HCT116 (cell line): Measurements from ENCODE around the gene DDAH1. TPM values are rescaled to one million over a fixed set of nuclear protein-coding genes. Genes with fewer than 3 reads are reported as not detected.

Source experiments
- ATAC-seq: fragments of 200-7000 bp; cut with Tn5 transposase; 2 replicates; pipeline ENCODE4 v1.9.1; 2020; ENCODE audit warnings: mild to moderate bottlenecking, moderate library complexity
- BruUV-seq: library from RNA; stranded (reverse); fragments of 400-500 nt; replicated peaks from 2 replicates; lab custom pipeline; 2021; lab: Mats Ljungman, UMichigan
- CTCF ChIA-PET: fragments of 300-600 bp; sonication (Branson Sonifier 250); formaldehyde crosslinking; loops from one replicate; lab custom pipeline; 2021; ENCODE audit warnings: antibody characterized with exemption; lab: Charles Lee
- POLR2A ChIA-PET: fragments of 300-600, 350-600 bp; sonication (Branson Sonifier 250); formaldehyde crosslinking; loops from one replicate; lab custom pipeline; 2021; ENCODE audit warnings: antibody characterized with exemption; lab: Charles Lee
- RAD21 ChIA-PET, 2 experiments: fragments of 300-600 bp; sonication (Branson Sonifier 250); formaldehyde crosslinking; loops; one replicate each; lab custom pipeline; 2023; ENCODE audit warnings: low total read pairs in 2 of 2; ENCODE audit not compliant: uncharacterized antibody in 2 of 2, unreplicated experiment in 2 of 2, low non-redundant PET in 1 of 2; lab: Charles Lee
- DNase-seq: peaks from one replicate; pipeline ENCODE4 v3.0.0-alpha.2; 2010; ENCODE audit warnings: low read depth, low spot score
- H2AFZ ChIP-seq: fragments of 200-600 bp; shearing (Covaris generic), sonication (generic); 2 replicates; pipeline ENCODE4 v1.6.1; 2017; ENCODE audit warnings: low read depth, mixed run types, mixed read lengths, antibody characterized with exemption, low read length; ENCODE audit not compliant: poor library complexity, severe bottlenecking
- H3K27ac ChIP-seq: 2 replicates; pipeline ENCODE4 v1.5.1; 2012; ENCODE audit warnings: low read depth, low read length
- H3K27me3 ChIP-seq: fragments of 200-600 bp; sonication (generic); 2 replicates; pipeline ENCODE4 v1.6.1; 2016; ENCODE audit warnings: mixed run types, low read length, mixed read lengths; ENCODE audit not compliant: insufficient read depth
- H3K36me3 ChIP-seq, 2 experiments: fragments of 200-500 bp in 1 of 2; fragments of 200-600 bp in 1 of 2; sonication (Bioruptor generic) in 1 of 2; sonication (generic) in 1 of 2; 2 replicates each; pipeline versions ENCODE4 v1.5.1 to v1.6.1; 2014 to 2016; ENCODE audit warnings: low read length in 2 of 2, inconsistent platforms in 1 of 2, mixed read lengths in 1 of 2, mixed run types in 1 of 2; ENCODE audit not compliant: insufficient read depth in 2 of 2, control insufficient read depth in 1 of 2
- H3K4me1 ChIP-seq, 2 experiments: fragments of 200-600 bp in 1 of 2; sonication (generic) in 1 of 2; 2 replicates each; pipeline versions ENCODE4 v1.5.1 to v1.6.1; 2012 to 2017; ENCODE audit warnings: low read length in 2 of 2, inconsistent platforms in 1 of 2, mild to moderate bottlenecking in 1 of 2, mixed read lengths in 1 of 2, mixed run types in 1 of 2, moderate library complexity in 1 of 2; ENCODE audit not compliant: insufficient read depth in 2 of 2, control insufficient read depth in 1 of 2
- H3K4me2 ChIP-seq: fragments of 200-600 bp; sonication (generic); 2 replicates; pipeline ENCODE4 v1.6.1; 2017; ENCODE audit warnings: mixed run types, low read length, mixed read lengths
- H3K4me3 ChIP-seq, 2 experiments: fragments of 200-600 bp in 1 of 2; sonication (generic) in 1 of 2; replicated peaks in 1 of 2; 2 replicates each; pipeline ENCODE4 v1.5.1; 2011 to 2016; ENCODE audit warnings: low read length in 2 of 2, control low read depth in 1 of 2, low read depth in 1 of 2, mild to moderate bottlenecking in 1 of 2, mixed read lengths in 1 of 2, mixed run types in 1 of 2
- H3K79me2 ChIP-seq: fragments of 200-600 bp; sonication (generic); 2 replicates; pipeline ENCODE4 v1.6.1; 2017; ENCODE audit warnings: mild to moderate bottlenecking, mixed run types, low read length, moderate library complexity, mixed read lengths; ENCODE audit not compliant: insufficient read depth
- H3K9ac ChIP-seq: fragments of 200-600 bp; sonication (generic); 2 replicates; pipeline ENCODE4 v1.6.1; 2016; ENCODE audit warnings: low read length, mixed read lengths
- H3K9me2 ChIP-seq: fragments of 200-600 bp; sonication (generic), shearing (Covaris generic); 2 replicates; pipeline ENCODE4 v1.6.1; 2017; ENCODE audit warnings: mixed run types, mild to moderate bottlenecking, moderate library complexity; ENCODE audit not compliant: insufficient read depth
- H3K9me3 ChIP-seq, 2 experiments: fragments of 200-500 bp in 1 of 2; fragments of 200-600 bp in 1 of 2; sonication (Bioruptor generic) in 1 of 2; sonication (generic) in 1 of 2; 2 replicates each; pipeline ENCODE4 v1.6.1; 2014 to 2017; ENCODE audit warnings: low read length in 2 of 2, mixed read lengths in 2 of 2, inconsistent platforms in 1 of 2, low read depth in 1 of 2, mild to moderate bottlenecking in 1 of 2, mixed run types in 1 of 2, moderate library complexity in 1 of 2; ENCODE audit not compliant: control insufficient read depth in 1 of 2, insufficient read depth in 1 of 2
- H4K20me1 ChIP-seq: fragments of 200-600 bp; sonication (generic), shearing (Covaris generic); 2 replicates; pipeline ENCODE4 v1.6.1; 2017; ENCODE audit warnings: mixed run types, mild to moderate bottlenecking, moderate library complexity; ENCODE audit not compliant: insufficient read depth
- CBX3 ChIP-seq: IDR thresholded peaks from 2 replicates; pipeline ENCODE4 v1.6.1; 2012; ENCODE audit warnings: low read depth
- CEBPB ChIP-seq: IDR thresholded peaks from 2 replicates; pipeline ENCODE4 v1.6.1; 2012; ENCODE audit warnings: low read depth
- ELF1 ChIP-seq: IDR thresholded peaks from 2 replicates; pipeline ENCODE4 v1.6.1; 2012; ENCODE audit warnings: low read depth, borderline replicate concordance
- EZH2phosphoT487 ChIP-seq: fragments of 200-600 bp; IDR thresholded peaks from 2 replicates; pipeline ENCODE4 v1.6.1; 2018; ENCODE audit warnings: antibody characterized with exemption, borderline replicate concordance
- FOSL1 ChIP-seq: IDR thresholded peaks from 2 replicates; pipeline ENCODE4 v1.6.1; 2012; ENCODE audit warnings: low read depth
- JUND ChIP-seq: IDR thresholded peaks from 2 replicates; pipeline ENCODE4 v1.6.1; 2012
- POLR2A ChIP-seq: IDR thresholded peaks from 2 replicates; pipeline ENCODE4 v1.7.0; 2011; ENCODE audit warnings: borderline replicate concordance; ENCODE audit not compliant: insufficient read depth, insufficient read length; ENCODE audit errors: extremely low read depth
- POLR2AphosphoS5 ChIP-seq: IDR thresholded peaks from 2 replicates; pipeline ENCODE4 v1.6.1; 2011; ENCODE audit warnings: mild to moderate bottlenecking, low read depth, low read length, moderate library complexity
- RAD21 ChIP-seq: IDR thresholded peaks from 2 replicates; pipeline ENCODE4 v1.6.1; 2012; ENCODE audit warnings: low read depth, mild to moderate bottlenecking
- SIN3A ChIP-seq: IDR thresholded peaks from 2 replicates; pipeline ENCODE4 v1.6.1; 2012; ENCODE audit warnings: low read depth
- SP1 ChIP-seq: IDR thresholded peaks from 2 replicates; pipeline ENCODE4 v1.6.1; 2012; ENCODE audit warnings: low read depth
- SRF ChIP-seq: IDR thresholded peaks from 2 replicates; pipeline ENCODE4 v1.6.1; 2012; ENCODE audit warnings: low read depth
- TCF7L2 ChIP-seq: IDR thresholded peaks from 2 replicates; pipeline ENCODE4 v1.7.0; 2011; ENCODE audit warnings: borderline replicate concordance, inconsistent platforms; ENCODE audit not compliant: insufficient read depth, insufficient read length; ENCODE audit errors: extremely low read depth
- YY1 ChIP-seq: IDR thresholded peaks from 2 replicates; pipeline ENCODE4 v1.6.1; 2011; ENCODE audit warnings: low read length, low read depth, moderate library complexity, mild to moderate bottlenecking; ENCODE audit not compliant: insufficient replicate concordance; ENCODE audit errors: extremely low read depth
- ZFX ChIP-seq: fragments of 450-650 bp; IDR thresholded peaks from 2 replicates; pipeline ENCODE4 v1.6.1; 2017
- ZNF274 ChIP-seq: fragments of 200-500 bp; sonication (Bioruptor generic); IDR thresholded peaks from 2 replicates; pipeline ENCODE4 v1.6.1; 2014; ENCODE audit warnings: mild to moderate bottlenecking, low read depth, low read length, inconsistent platforms
- intact Hi-C: fragments of 100-400 bp; cut with micrococcal nuclease; formaldehyde crosslinking; loops from 2 replicates; pipeline ENCODE4 v1.10.0; 2022
- total RNA-seq: library from RNA; stranded (reverse); gene quantifications from one replicate; pipeline ENCODE4 v1.2.1, GENCODE V29; 2021; ENCODE audit not compliant: unreplicated experiment
- TF ChIP-seq, protein P1 (sequence below), 3 experiments: fragments of 200-600 bp in 1 of 3; sonication (generic) in 1 of 3; IDR thresholded peaks in 2 of 3; conservative IDR thresholded peaks in 1 of 3; 2 replicates each; pipeline ENCODE4 v1.5.1; 2012 to 2017; ENCODE audit warnings: low read depth in 2 of 3, low read length in 2 of 3, antibody characterized with exemption in 1 of 3, borderline replicate concordance in 1 of 3, control low read depth in 1 of 3, mild to moderate bottlenecking in 1 of 3, mixed read lengths in 1 of 3, mixed run types in 1 of 3, moderate library complexity in 1 of 3; ENCODE audit not compliant: insufficient read depth in 1 of 3
- TF ChIP-seq, protein P2 (sequence below): IDR thresholded peaks from 2 replicates; pipeline ENCODE4 v1.6.1; 2012
- TF ChIP-seq, protein P3 (sequence below): IDR thresholded peaks from 2 replicates; pipeline ENCODE4 v1.6.1; 2012
- TF ChIP-seq, protein P4 (sequence below): IDR thresholded peaks from 2 replicates; pipeline ENCODE4 v1.6.1; 2012; ENCODE audit warnings: low read depth

DDAH1 gene
- total RNA-seq, 1 experiment from 2014 or later, result 16.6 TPM

DNA sequence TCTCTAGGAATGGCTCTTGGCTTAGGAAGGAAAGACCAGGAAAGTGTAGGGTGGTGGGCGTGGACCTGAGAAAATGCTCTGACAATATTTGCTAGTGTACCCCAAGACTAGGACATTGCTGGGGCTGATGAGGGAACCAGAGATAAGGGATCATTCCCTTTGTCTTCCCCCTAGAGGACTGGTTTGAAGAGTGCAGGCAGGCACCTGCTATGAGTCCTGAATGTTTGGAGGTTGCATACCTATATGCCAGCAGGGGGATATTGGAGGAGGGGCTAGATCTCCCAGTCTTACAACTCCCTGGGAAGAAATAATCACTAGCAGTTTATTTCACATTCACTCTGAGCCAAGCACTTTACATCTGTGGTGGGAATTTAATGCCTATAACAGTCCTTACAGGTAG is 182.5 kb downstream of the DDAH1 start (continued):
- no peak for TF ChIP-seq TCF7L2

DNA sequence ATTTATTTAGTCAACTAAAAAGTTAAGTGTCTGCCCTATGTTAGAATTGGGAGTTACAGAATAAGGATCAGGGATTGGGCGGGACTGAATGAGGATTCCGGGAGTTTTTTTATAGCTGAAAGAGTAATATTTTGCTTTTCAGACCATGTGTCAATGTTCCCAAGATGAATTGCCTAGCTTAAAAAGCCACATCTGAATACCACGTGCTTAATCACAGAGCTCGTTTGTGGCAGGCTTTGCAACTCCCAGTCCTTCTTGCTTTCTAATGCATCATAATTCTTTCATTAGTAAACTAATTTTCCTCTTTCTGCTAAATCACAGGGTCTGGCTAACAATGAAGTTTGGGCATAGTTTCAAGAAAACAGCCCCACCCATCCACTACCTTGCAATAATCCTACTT is 184.3 kb downstream of the DDAH1 start:
- Histone ChIP-seq H3K79me2 (peaks cover 6% of the 10 kb centered on the region), H3K9ac (no peak overlapping the region), H3K4me3 (no peak overlapping the region), H4K20me1 (no peaks in the 10 kb centered on the region), H3K36me3 (no peaks in the 10 kb centered on the region), H3K9me2 (no peaks in the 10 kb centered on the region), H3K9me3 (no peaks in the 10 kb centered on the region), H3K27me3 (no peaks in the 10 kb centered on the region), H2AFZ (no peak overlapping the region), H3K4me2 (no peak overlapping the region), H3K4me1 (peaks cover 19 to 50% of the 10 kb centered on the region in 2 experiments), H3K27ac (no peak overlapping the region)
- ATAC-seq (no peak), DNase-seq (no peak)
- ChIA-PET CTCF (no interaction called here), RAD21 (no interaction called here), POLR2A (no interaction called here)
- no peak for TF ChIP-seq RAD21
- TF ChIP-seq CEBPB, result no peak
- TF ChIP-seq ZNF274, result no peak
- TF ChIP-seq JUND, result no peak
- no peak for TF ChIP-seq POLR2AphosphoS5
- TF ChIP-seq, protein P1, sequence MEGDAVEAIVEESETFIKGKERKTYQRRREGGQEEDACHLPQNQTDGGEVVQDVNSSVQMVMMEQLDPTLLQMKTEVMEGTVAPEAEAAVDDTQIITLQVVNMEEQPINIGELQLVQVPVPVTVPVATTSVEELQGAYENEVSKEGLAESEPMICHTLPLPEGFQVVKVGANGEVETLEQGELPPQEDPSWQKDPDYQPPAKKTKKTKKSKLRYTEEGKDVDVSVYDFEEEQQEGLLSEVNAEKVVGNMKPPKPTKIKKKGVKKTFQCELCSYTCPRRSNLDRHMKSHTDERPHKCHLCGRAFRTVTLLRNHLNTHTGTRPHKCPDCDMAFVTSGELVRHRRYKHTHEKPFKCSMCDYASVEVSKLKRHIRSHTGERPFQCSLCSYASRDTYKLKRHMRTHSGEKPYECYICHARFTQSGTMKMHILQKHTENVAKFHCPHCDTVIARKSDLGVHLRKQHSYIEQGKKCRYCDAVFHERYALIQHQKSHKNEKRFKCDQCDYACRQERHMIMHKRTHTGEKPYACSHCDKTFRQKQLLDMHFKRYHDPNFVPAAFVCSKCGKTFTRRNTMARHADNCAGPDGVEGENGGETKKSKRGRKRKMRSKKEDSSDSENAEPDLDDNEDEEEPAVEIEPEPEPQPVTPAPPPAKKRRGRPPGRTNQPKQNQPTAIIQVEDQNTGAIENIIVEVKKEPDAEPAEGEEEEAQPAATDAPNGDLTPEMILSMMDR (IDR thresholded peaks at IDR 0.05 in 2 of 3, conservative IDR thresholded peaks at IDR 0.05 in 1 of 3; ENCODE audit: borderline replicate concordance in 1 of 3, insufficient read depth in 1 of 3, low read depth in 2 of 3, low read length in 2 of 3), result no peak
- no peak for TF ChIP-seq SRF
- TF ChIP-seq YY1, result no peak
- TF ChIP-seq SIN3A, result no peak
- no peak for TF ChIP-seq CBX3
- TF ChIP-seq, protein P2, sequence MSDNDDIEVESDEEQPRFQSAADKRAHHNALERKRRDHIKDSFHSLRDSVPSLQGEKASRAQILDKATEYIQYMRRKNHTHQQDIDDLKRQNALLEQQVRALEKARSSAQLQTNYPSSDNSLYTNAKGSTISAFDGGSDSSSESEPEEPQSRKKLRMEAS, result no peak
- no peak for TF ChIP-seq EZH2phosphoT487
- no peak for TF ChIP-seq ELF1
- no peak for TF ChIP-seq POLR2A
- TF ChIP-seq, protein P3, sequence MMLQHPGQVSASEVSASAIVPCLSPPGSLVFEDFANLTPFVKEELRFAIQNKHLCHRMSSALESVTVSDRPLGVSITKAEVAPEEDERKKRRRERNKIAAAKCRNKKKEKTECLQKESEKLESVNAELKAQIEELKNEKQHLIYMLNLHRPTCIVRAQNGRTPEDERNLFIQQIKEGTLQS, result no peak
- no peak for TF ChIP-seq ZFX
- TF ChIP-seq, protein P4, sequence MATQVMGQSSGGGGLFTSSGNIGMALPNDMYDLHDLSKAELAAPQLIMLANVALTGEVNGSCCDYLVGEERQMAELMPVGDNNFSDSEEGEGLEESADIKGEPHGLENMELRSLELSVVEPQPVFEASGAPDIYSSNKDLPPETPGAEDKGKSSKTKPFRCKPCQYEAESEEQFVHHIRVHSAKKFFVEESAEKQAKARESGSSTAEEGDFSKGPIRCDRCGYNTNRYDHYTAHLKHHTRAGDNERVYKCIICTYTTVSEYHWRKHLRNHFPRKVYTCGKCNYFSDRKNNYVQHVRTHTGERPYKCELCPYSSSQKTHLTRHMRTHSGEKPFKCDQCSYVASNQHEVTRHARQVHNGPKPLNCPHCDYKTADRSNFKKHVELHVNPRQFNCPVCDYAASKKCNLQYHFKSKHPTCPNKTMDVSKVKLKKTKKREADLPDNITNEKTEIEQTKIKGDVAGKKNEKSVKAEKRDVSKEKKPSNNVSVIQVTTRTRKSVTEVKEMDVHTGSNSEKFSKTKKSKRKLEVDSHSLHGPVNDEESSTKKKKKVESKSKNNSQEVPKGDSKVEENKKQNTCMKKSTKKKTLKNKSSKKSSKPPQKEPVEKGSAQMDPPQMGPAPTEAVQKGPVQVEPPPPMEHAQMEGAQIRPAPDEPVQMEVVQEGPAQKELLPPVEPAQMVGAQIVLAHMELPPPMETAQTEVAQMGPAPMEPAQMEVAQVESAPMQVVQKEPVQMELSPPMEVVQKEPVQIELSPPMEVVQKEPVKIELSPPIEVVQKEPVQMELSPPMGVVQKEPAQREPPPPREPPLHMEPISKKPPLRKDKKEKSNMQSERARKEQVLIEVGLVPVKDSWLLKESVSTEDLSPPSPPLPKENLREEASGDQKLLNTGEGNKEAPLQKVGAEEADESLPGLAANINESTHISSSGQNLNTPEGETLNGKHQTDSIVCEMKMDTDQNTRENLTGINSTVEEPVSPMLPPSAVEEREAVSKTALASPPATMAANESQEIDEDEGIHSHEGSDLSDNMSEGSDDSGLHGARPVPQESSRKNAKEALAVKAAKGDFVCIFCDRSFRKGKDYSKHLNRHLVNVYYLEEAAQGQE, result no peak
- no peak for TF ChIP-seq FOSL1
- TF ChIP-seq SP1, result no peak
- BruUV-seq, result no TSS peak
- intact Hi-C loops, result no loop called here
